ENCODE results near the gene GARRE1. TPM values are rescaled to one million over a fixed set of nuclear protein-coding genes. Genes with fewer than 3 reads are reported as not detected.

GARRE1 gene
- total and polyA plus RNA-seq, 5 experiments from 2014 or later: 5.4 to 53.7 (median 6.3) TPM

GRCh38 chr19:34282611-34283519 lies 28.5 kb downstream of the GARRE1 start:
- no peak overlapping the region for H3K4me3 Mint-ChIP-seq
- H3K36me3 Mint-ChIP-seq: peaks cover 0 to 28% (median 25%) of the 10 kb centered on the region in 3 donors
- no peak for DNase-seq
- H3K4me1 Mint-ChIP-seq: peaks cover 7 to 56% (median 30%) of the 10 kb centered on the region in 4 donors
- H3K27ac Mint-ChIP-seq: peak overlapping the region in 6 of 10 donors; percentile 4 to 53 (median 31)
- H3K27me3 Mint-ChIP-seq: no peaks in the 10 kb centered on the region
- POLR2A ChIA-PET: interaction anchor here (1.2 kb wide), 1 partner anchor 12 kb away, joined by 6 read pairs; no protein-coding TSS in a partner anchor
- peaks cover 0 to under 1% (median 0%) of the 10 kb centered on the region in 9 donors for H3K9me3 Mint-ChIP-seq
- ATAC-seq: no peak

DNA sequence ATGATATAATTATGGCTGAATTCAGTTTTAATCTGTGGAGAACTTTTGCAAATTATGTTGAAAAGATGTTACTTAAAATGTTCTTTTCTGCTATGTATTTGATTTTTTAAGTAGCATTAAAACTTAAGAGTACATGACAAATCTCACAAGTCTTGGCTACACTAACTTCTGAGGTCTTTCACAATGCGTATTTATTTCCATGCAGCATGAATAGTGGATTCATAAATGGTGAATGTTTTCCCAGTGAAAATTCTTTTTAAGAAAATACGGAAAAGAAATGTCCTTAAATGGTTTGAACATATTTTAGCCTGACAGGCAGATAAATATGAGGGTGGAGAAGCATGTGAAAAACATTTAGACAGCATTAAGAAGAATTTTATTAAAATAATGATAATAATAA lies 30.2 kb downstream of the GARRE1 start:
- no peaks in the 10 kb centered on the region for H3K27me3 Mint-ChIP-seq
- ATAC-seq: no peak
- peaks cover 0 to 28% (median 19%) of the 10 kb centered on the region in 3 donors for H3K36me3 Mint-ChIP-seq
- H3K9me3 Mint-ChIP-seq: peaks cover 0 to 5% (median 0%) of the 10 kb centered on the region in 9 donors
- H3K4me1 Mint-ChIP-seq: peaks cover 10 to 57% (median 33%) of the 10 kb centered on the region in 4 donors
- H3K27ac Mint-ChIP-seq: peak overlapping the region in 2 of 10 donors; percentile 20 to 25
- no peak for DNase-seq
- POLR2A ChIA-PET: no interaction called here
- H3K4me3 Mint-ChIP-seq: no peak overlapping the region

DNA sequence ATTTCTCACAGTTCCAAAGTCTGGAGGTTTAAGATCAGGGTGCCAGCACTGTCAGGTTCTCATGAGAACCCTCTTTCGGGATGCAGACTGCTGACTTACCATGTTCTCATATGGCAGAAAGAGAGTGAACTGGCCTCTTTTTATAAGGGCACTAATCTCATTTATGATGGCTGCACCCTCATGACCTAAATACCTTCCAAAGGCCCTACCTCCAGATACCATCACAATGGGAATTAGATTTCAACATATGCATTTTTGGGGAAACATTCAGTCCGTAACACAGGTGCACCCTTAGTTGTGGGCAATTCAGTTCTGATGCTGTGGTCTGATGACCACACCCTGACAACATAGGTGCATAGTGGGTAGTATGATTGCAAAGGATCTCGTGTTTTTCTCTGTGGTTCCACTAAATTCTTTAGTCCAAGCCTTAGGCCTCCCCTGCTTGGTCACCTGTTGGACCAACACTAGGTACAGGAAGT lies 33.3 kb downstream of the GARRE1 start:
- ATAC-seq (no peak), DNase-seq (peak in 1 of 10 donors; percentile 10)
- Mint-ChIP-seq H3K9me3 (peaks cover 0 to 5% (median 0%) of the 10 kb centered on the region in 9 donors), H3K36me3 (peaks cover 0 to 27% (median 10%) of the 10 kb centered on the region in 3 donors), H3K27ac (peak overlapping the region in 5 of 10 donors; percentile 6 to 73 (median 51)), H3K4me3 (peak overlapping the region in 2 of 10 donors; percentile 14 to 39), H3K4me1 (peaks cover 9 to 42% (median 23%) of the 10 kb centered on the region in 4 donors), H3K27me3 (no peaks in the 10 kb centered on the region)
- POLR2A ChIA-PET: interaction anchor here (0.6 kb wide), 1 partner anchor 33 kb away, joined by 3 read pairs; no protein-coding TSS in a partner anchor

GRCh38 chr19:34288381-34288780 lies 34.0 kb downstream of the GARRE1 start:
- peak in 1 of 2 donors; percentile 20 for ATAC-seq
- POLR2A ChIA-PET: interaction anchor here (0.6 kb wide), 1 partner anchor 56 kb away, joined by 3 read pairs; no protein-coding TSS in a partner anchor
- H3K27ac Mint-ChIP-seq: peak overlapping the region in 8 of 10 donors; percentile 7 to 83 (median 56)
- no peaks in the 10 kb centered on the region for H3K27me3 Mint-ChIP-seq
- peak overlapping the region in 2 of 10 donors; percentile 5 to 9 for H3K4me3 Mint-ChIP-seq
- peaks cover 0 to 27% (median 13%) of the 10 kb centered on the region in 3 donors for H3K36me3 Mint-ChIP-seq
- no peak for DNase-seq
- H3K9me3 Mint-ChIP-seq: peaks cover 0 to 5% (median 0%) of the 10 kb centered on the region in 9 donors
- H3K4me1 Mint-ChIP-seq: peaks cover 5 to 35% (median 17%) of the 10 kb centered on the region in 4 donors

DNA sequence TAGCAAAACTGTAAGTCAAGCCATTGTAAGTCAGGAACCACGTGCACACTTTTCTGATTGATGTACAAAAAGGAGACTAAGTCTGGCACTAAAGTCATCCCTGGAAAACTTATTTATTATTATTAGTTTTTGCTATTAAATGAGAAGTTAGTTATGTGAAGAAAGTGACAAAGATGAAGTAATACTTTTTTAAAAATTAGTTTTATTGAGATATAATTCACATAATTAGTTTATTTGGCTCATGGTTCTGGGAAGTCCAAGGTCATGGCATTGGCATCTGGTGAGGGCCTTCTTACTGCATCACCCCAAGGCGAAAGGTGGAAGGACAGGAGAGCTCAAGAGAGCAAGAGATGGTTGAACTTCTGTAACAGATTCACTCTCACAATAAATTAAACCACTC lies 36.9 kb downstream of the GARRE1 start:
- Mint-ChIP-seq H3K36me3 (peaks cover 0 to 22% (median 5%) of the 10 kb centered on the region in 3 donors), H3K4me3 (no peak overlapping the region), H3K9me3 (peaks cover 0 to 5% (median 0%) of the 10 kb centered on the region in 9 donors), H3K4me1 (peaks cover 7 to 24% (median 16%) of the 10 kb centered on the region in 4 donors), H3K27me3 (no peaks in the 10 kb centered on the region), H3K27ac (peak overlapping the region in 1 of 10 donors; percentile 17)
- POLR2A ChIA-PET: interaction anchor here (0.7 kb wide), 1 partner anchor 27 kb away, joined by 6 read pairs; no protein-coding TSS in a partner anchor
- ATAC-seq (no peak), DNase-seq (no peak)

- Mint-ChIP-seq H3K27ac (peak overlapping the region in 3 of 10 donors; percentile 3 to 52 (median 41)), H3K9me3 (no peaks in the 10 kb centered on the region), H3K4me3 (no peak overlapping the region), H3K27me3 (no peaks in the 10 kb centered on the region), H3K4me1 (peaks cover 2 to 15% (median 8%) of the 10 kb centered on the region in 4 donors), H3K36me3 (peaks cover 0 to 18% (median 14%) of the 10 kb centered on the region in 3 donors)
- DNase-seq (no peak), ATAC-seq (no peak)
- POLR2A ChIA-PET: no interaction called here
These were observed 40.7 kb downstream of the GARRE1 start for GRCh38 chr19:34295103-34295502.

GRCh38 chr19:34298891-34299520 lies 44.7 kb downstream of the GARRE1 start:
- ATAC-seq (no peak), DNase-seq (no peak)
- H3K27me3 Mint-ChIP-seq: no peaks in the 10 kb centered on the region
- H3K27ac Mint-ChIP-seq: peak overlapping the region; percentile 1 to 84 (median 51)
- peaks cover 0 to 48% (median 12%) of the 10 kb centered on the region in 3 donors for H3K36me3 Mint-ChIP-seq
- H3K9me3 Mint-ChIP-seq: no peaks in the 10 kb centered on the region
- POLR2A ChIA-PET: interaction anchor here (0.6 kb wide), 1 partner anchor 140 kb away, joined by 5 read pairs; no protein-coding TSS in a partner anchor
- H3K4me3 Mint-ChIP-seq: no peak overlapping the region
- peaks cover 2 to 22% (median 8%) of the 10 kb centered on the region in 4 donors for H3K4me1 Mint-ChIP-seq

DNA sequence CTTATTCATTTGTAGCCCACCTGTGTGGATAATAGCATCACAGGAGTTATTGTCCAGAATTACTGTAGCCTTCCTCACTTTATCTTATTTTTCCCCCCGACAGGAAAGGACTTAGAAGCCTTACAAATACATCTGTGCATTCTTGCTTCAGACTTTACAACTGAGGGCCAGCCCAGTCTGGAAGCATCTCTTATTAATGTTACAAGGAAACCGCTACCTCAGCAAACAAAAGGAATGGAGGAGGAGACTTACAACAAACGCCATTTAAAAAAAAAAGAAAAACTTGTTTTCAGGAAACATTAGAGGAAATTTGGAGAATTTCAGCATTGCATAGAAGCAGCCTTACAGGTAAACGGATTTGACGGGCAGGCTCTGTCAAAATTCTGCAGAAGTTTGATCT lies 45.2 kb downstream of the GARRE1 start:
- Mint-ChIP-seq H3K27ac (peak overlapping the region in 8 of 10 donors; percentile 1 to 84 (median 64)), H3K27me3 (no peaks in the 10 kb centered on the region), H3K9me3 (no peaks in the 10 kb centered on the region), H3K4me3 (no peak overlapping the region), H3K36me3 (peaks cover 0 to 49% (median 12%) of the 10 kb centered on the region in 3 donors), H3K4me1 (peaks cover 2 to 22% (median 8%) of the 10 kb centered on the region in 4 donors)
- POLR2A ChIA-PET: no interaction called here
- ATAC-seq (no peak), DNase-seq (no peak)

DNA sequence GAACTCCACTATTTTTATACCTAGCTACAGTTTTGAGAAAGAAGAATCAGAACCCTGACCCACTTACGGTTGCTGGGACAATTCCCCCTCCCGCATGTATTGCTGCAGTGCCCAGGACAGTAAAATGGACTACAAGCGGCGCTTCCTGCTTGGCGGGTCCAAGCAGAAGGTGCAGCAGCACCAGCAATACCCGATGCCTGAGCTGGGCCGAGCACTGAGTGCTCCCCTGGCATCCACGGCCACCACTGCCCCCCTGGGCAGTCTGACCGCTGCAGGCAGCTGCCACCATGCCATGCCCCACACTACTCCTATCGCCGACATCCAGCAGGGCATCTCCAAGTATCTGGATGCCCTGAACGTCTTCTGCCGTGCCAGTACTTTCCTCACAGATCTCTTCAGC lies 46.0 kb downstream of the GARRE1 start:
- ATAC-seq: no peak

DNA sequence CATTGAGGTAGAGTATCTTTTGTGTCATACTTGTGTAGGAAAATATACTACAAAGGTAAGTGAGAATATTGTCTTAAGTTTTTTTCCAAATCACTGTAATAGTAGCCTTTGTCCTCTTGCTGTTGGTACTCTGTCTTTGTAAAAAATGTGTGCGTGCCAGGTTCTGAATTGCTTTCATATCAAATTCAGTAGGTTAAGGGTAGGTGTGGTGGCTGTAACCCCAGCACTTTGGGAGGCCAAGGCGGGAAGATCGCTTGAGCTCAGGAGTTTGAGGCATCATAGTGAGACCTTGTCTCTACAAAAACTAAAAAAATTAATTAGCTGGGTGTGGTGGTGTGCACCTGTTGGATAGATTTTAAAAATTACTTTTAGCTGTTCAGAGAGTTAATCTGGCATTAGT lies 46.6 kb downstream of the GARRE1 start:
- POLR2A ChIA-PET: interaction anchor here (1.2 kb wide), 1 partner anchor 15 kb away, joined by 3 read pairs; no protein-coding TSS in a partner anchor
- peak overlapping the region in 5 of 10 donors; percentile 10 to 79 (median 29) for H3K27ac Mint-ChIP-seq
- peaks cover 0 to 30% (median 12%) of the 10 kb centered on the region in 4 donors for H3K4me1 Mint-ChIP-seq
- H3K9me3 Mint-ChIP-seq: no peaks in the 10 kb centered on the region
- DNase-seq (no peak), ATAC-seq (no peak)
- H3K36me3 Mint-ChIP-seq: peaks cover 0 to 61% (median 24%) of the 10 kb centered on the region in 3 donors
- H3K27me3 Mint-ChIP-seq: no peaks in the 10 kb centered on the region
- H3K4me3 Mint-ChIP-seq: peak overlapping the region in 1 of 10 donors; percentile 2

More for the DNA sequence above, 46.0 kb downstream of the GARRE1 start:
- no peaks in the 10 kb centered on the region for H3K27me3 Mint-ChIP-seq
- H3K4me1 Mint-ChIP-seq: peaks cover under 1 to 24% (median 9%) of the 10 kb centered on the region in 4 donors
- H3K36me3 Mint-ChIP-seq: peaks cover 0 to 56% (median 19%) of the 10 kb centered on the region in 3 donors
- H3K4me3 Mint-ChIP-seq: no peak overlapping the region
- H3K27ac Mint-ChIP-seq: peak overlapping the region in 6 of 10 donors; percentile 7 to 79 (median 39)
- H3K9me3 Mint-ChIP-seq: no peaks in the 10 kb centered on the region
- DNase-seq: no peak
- POLR2A ChIA-PET: interaction anchor here (1.2 kb wide), 1 partner anchor 16 kb away, joined by 3 read pairs; no protein-coding TSS in a partner anchor

Data from naive thymus-derived CD8-positive, alpha-beta T cell (primary cell).